Activated naive CD8-positive, alpha-beta T cell treated with anti-CD3 and anti-CD28 coated beads, Interleukin-2, amount 50 U/mL, for 16 hours (primary cell): Measurements from ENCODE around the gene SFT2D2.

Source experiments
- DNase-seq: peaks from one replicate; pipeline ENCODE4 v3.0.0-alpha.2; 2020; ENCODE audit warnings: low read depth, low spot score

The SFT2D2 gene

DNA sequence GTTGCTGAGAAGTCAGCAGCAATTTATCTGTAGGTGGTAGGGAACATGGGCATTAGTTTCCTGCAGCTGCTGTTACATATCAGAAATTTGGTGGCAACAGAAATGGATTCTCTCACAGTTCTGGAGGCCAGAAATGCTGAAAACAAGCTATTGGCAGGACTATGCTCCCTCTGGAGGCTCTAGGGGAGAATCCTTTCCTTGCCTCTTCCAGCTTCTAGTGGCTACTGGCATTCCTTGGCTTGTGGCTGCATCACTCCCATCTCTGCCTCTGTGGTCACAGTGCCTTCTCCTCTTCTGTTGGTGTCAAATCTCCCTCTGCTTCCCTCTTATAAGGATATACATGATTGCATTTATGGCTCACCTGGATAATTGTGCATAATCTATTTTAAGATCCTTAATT lies 2.5 kb upstream of the SFT2D2 start:
- DNase-seq, result no peak

DNA sequence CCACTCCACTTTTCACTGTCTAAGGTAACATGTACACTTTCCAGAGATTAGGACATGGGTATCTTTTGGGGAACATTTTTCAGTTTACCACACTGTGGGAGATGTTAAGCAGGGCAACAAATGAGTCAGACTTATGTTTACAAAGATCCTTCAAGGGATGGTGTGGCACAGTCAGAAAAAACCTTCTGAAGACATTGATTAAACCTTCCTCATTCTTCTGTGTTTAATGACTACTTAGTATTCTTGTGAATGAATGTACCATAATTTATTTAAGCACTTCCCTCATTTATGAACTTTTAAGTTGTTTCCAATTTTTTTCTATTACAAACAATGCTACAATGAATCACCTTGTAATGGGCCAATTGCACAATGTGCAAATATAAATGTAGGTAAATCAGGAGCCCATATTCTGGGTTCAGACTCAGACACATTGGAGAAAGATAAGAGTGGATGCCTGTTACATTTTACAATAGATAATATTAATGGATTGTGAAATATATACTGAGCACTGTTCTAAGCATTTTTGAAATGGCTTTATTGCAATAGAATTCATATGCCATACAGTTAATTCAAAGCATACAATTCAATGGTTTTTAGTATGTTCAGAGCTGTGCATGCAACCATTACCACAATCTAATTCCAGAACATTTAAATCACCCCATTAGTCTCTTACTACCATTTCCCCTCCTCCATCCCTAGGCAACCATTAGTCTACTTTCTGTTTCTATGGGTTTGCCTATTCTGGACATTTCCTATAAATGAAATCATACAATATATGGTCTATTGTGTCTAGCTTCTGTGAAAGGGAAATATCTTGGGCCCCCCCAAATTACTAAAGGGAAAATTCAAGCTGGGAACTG lies 1.9 kb upstream of the SFT2D2 start:
- no peak for DNase-seq

DNA sequence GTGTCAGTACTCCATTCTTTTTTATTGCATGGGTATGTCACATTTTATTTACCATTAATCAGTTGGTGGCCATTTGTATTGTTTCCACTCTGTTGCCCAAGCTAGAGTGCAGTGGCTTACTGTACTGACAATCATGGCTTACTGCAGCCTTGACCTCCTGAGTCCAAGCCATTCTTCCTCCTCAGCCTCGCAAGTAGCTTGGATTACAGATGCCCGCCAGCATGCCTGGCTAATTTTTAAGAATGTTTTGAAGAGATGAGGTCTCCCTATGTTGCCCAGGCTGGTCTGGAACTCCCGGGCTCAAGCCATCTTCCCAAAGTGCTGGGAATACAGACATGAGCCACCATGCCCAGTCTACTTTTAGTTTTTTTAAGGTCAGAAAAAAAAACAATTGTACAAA lies 813 bp upstream of the SFT2D2 start:
- no peak for DNase-seq

DNA sequence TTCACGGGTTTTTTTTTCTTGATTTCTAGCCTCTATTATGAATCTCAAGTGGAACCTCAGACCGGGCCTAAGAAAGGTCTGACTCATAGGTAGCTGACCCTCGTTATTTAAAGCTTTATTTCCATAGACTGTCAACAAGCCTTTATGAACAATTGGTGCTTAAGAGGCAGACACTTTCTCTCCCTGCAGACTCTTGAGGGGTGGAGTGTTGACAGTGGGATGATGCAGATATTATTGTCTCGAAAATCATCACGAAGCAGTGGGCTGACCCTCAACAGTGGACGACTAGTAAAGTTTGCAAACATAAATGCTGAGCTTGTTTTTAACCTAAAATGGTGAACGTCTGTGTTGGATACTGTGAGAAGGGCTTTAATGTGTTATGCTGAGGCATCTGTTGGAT lies 1.8 kb downstream of the SFT2D2 start:
- no peak for DNase-seq

DNA sequence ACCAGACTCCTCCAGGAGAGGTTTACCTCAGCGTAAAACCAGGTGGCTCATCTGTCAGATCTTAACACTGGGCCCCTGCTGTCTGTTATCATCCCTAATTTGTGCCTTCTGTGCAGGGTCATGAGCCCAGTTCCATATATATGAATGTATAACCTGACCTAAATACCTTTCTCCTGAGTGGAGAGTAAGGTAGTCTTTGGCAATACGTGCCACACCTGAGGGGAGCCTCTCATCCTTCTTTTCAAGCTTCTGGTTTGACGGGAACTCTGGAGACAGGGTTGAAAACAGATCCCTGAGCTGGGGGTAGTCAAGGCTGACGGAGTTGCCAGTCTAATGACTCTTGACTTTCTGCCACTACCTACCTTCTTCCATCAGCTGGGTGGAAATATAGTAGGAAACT lies 4.1 kb downstream of the SFT2D2 start:
- DNase-seq, result no peak

DNA sequence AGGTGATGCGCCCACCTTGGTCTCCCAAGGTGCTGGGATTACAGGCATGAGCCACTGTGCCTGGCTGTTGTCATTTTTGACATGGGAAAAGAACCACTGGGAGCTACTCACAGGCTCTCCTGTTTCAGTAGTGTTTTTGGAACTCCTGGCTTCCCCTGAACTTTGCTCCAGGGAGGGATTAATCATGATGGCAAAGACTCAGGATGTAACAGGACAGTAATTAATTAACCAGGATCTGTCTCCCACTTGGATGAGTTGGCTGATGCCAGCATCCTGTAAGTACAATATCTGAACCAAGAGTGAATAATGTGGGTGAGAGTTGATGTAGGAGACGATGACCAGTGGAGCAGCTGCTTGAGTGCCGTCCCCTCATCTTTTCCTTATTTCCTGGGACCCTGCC lies 4.9 kb downstream of the SFT2D2 start:
- DNase-seq, result no peak

DNA sequence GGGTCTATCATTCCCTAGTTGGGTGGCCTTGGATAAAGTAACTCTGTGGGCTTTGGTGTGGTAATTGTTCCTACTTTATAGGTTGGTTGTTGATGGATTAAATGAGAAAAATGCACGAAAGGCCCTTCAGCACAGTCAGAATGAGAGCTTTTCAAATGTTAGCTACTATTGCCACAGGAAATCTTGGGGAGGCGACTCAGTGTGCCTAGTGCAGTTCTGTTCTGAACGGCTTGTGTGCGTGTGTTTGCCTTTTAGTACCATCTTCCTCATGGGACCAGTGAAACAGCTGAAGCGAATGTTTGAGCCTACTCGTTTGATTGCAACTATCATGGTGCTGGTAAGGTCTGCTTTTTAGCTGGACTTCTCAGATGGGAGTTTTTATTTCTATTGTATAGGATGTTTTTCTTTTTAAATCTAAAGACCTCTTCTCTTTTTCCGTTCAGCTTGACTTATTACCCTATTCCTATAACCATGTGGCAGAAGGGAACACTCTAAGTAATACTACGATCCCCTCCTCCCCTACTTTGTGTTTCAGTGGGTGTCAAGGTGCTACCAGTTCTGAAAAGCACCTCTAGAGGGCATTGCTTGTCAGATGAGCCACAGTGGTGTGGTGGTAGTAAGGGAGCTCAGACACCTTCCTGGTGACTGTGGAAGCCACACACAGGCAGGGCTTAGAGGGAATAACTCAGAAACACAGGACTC lies 9.2 kb downstream of the SFT2D2 start:
- DNase-seq, result no peak

DNA sequence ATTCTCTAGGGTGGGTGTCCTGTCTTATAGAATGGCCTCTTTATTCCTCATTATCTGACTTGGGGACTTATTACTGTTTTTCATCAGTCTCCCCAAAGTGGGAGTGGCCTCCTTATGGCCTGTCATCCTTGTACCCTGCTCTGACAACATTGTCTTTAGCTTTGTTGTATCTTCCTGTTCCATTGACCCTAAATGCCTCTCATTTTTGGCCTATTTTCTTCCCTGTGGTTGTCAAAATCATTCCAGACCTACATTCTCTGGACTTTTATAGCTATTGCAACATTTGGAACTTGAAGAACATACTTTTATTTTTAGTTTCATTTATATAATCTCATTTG lies 9.7 kb downstream of the SFT2D2 start:
- no peak for DNase-seq

DNA sequence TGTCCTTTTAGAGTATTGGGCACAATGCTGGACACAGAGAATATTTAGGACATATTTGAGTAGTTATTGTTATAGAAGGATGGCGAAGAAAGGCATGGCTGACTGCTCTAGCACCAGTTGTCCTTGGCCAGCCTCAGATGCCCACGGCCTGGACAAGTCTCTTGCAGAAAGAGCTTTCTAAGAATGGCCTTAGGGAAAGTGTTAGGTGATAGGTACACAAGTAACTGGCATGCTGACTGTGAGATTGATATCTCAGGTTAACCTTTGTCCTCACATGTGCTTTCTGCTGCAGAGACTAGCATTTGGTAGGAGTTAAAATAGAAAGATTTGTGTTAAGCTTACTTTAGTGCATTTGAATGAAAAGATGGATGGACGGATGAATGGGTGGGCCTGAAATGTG lies 10.1 kb downstream of the SFT2D2 start:
- no peak for DNase-seq

DNA sequence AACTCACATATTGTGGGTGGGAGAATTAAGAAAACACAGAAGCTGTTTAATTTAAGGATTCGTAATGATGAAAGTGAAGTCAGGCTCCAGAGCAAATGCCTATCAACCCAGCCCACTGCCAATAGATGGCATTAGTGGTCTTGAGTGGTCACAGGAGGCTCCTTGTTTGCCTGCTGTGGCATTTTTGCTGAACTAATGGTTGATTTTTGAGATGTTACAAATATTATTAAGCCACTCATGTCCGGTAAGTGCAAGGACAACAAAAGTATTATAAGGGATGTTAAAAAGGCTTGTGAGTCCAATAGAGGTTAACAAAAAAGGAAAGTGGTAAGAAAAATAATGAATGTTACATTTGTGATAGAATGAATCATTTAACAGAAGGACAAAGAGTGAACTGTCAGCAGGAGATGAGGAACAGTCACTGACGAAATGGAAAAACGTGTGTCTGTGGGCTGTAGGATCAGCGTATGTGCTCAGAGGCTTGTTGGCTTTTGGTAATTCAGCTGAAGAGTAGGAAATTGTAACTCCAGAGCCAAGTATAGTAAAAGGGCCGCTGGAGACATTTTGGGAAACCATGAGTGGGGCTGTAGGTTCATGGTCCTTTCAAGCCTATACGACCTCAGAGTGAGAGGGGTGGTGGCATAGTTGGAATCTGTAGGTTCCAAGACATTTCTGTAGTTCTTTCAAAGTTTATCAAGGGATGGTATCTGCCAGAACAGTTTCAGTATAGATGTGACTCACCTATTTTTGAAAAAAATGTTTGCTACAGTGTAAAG lies 11.2 kb downstream of the SFT2D2 start:
- DNase-seq, result no peak

DNA sequence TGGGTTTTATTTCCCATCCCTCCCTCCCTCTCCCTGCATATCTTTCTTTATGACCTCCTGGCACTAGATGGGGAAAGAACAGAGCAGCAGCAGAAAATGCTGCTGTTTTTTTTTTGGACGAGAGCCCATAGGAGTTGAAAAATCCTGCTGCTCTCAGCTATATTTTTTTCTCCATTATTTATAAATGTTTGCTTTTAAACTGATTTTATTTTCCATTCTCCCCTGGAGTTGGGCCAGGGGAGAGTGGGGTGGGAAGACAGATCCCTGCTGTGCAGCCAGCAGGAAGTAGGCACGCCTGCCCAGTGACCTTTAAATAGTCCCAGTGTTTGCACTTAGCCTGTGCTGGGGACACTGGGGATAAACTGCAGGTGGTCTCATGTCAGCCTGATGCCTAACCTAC lies 17.4 kb downstream of the SFT2D2 start:
- DNase-seq, result no peak

DNA sequence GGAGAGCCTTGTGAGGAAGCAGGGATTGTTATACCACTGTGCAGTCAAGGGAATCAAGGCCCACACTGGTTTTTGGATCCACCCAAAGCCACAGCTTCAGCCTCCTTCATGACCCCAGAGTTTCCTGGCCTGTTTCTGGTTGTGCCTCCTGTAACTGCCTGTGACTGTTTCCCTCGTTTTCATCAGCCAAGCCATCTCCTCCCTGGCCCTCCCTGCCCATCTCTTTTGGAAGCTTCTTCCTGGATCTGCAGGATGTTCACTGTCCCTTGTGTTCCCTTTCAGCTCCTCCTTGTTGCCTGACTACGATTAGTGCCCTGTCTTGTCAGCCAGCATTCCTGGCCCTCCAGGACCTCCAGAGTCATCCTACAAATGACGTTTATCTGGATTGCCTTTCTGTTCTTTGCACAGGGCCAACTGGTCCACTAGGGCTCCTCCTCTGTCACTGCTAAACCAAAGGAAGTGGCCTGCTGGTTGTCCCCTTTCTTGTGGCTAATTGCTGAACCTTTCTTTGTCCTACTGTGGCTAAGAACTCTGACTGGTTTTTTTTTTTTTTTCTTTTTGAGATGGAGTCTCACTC lies 17.9 kb downstream of the SFT2D2 start:
- no peak for DNase-seq

DNA sequence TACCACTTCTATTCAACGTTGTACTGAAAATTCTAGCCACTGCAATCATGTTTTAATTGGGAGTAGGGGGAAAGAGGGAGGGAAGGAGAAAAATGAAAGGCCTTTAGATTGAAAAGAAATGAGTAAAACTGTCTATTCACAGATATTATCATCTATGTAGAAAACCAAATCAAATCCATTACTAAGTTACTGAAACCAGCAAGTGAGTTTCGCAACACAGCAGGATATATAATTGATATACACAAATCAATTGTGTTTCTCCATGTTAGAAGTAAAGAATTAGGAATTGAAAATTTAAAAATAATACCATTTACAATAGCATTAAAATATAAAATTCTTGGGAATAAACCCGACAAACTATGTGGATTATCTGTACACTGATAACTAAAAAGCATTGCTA lies 19.2 kb downstream of the SFT2D2 start:
- DNase-seq, result no peak

DNA sequence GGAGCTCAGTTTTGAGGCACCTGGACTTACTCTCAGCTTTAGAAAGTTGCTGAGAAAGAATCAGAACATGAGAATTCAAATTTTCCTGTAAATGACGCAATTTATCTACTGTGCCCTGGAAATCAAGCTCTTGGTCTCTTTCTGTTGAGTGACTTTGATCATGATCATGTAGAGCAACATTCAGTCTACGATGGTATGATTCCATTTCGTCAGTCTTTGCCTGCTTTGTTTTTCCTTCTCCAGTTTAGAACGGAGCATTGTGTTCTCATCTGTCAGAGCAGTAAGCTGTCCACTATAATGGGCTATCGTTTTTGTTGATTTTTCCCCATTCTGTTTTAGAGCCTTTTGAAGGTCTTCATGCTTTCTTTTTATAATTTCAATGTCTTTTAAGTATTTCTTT lies 20.7 kb downstream of the SFT2D2 start:
- DNase-seq, result no peak

DNA sequence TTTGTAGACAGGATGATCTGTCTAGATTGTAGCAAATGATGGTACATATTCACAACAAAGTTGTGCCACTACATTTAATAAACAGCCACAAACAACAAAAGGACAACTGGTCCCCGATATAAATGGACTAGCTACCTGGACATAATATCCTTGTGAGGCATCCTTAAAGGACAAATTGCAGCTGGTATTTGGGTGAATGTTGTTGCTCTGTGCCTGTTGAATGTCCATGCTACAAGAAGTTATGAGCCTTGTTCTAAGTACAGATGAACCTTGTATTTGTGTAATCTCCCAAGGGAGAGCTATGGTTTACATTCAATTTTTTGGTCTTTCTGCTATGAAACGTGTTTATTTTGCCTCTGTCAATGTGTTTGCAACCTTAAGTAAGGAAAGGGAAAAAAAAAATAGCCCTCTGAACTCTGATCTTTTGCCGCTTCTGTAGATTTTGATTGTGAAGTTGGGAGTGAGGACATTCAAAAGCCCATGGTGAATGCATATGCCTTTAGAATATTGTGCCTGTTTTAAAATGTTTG lies 26.5 kb downstream of the SFT2D2 start:
- no peak for DNase-seq

DNA sequence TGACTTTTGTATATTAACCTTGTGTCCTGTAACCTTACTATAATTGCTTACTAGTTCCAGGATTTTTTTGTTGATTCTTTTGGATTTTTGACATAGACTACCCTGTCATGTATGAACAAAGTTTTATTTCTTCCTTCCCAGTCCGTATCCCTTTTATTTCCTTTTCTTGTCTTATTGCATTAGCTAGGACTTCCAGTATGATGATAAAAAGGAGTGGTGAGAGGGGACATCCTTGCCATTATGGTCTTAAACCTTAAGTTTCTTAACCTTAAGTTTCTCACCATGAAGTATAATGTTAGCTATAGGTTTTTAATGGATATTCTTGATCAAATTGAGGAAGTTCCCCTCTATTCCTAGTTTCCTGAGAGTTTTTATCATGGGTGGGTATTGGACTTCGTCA lies 30.4 kb downstream of the SFT2D2 start:
- DNase-seq, result no peak

DNA sequence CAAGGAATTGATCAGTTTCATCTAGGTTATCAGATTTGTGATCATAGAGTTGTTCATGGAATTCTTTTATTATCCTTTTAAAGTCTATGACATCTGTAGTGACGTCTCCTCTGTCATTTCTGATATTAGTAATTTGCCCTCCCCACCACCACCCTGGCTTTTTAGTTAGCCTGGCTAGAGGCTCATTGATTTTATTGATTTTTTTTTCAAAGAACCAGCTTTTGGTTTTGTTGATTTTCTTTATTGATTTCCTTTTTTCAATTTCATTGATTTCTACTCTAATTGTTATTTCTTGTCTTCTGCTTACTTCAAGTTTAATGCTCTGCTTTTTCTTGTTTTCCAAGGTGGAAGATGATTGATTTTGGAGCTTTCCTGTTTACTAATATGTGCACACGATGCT lies 31.6 kb downstream of the SFT2D2 start:
- DNase-seq, result no peak

DNA sequence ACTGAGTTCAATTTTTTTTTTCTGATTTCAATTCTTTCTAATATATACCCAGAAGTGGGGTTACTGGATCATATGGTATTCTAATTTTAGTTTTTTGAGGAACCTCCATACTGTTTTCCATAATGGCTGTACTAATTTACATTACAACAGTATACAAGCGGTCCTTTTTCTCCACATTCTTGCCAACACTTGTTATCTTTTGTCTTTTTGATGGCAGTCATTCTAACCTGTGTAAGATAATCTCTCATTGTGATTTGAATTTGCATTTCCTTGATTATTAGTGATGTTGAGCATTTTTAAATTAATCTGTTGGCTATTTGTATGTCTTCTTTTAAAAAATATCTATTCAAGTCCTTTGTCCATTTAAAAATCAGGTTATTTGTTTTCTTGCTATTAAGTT lies 33.8 kb downstream of the SFT2D2 start:
- DNase-seq, result no peak

DNA sequence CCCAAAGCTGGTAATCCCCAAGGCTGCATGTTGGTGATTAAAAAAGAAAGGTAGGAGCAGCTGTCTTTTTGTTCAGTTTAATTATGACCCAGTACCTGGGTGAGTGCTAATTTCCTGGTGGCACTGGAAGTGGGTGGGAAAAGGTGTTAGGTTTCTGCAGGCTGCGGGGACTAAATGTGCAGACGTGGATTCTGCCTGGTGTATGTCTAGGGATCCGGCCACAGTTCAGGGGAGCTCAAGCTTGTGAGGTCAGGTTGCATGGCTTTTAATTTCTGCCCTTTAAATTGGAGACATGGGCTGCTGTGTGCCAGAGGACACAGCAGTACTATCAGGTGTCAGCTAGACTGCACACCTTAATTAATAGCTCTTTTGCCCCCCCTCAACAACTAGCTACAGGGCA lies 34.6 kb downstream of the SFT2D2 start:
- no peak for DNase-seq

DNA sequence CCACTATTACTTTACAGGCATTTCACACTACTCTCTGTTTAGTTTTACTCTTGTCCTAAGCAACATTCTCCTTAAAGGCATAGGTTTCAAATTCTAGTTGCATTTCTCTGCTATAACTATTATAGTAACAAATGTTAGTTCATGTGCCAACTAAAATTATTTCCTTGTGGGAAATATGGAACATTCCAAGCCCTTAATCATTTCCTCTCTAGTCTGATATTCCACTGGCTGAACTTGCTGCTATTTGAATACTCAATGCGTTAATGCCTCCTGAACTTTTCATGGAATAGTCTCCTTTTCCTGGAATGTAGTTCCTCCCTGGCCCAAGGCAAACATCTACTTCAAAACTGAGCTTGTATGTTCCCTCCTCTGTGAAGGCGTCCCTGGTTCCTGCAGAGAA lies 35.6 kb downstream of the SFT2D2 start:
- DNase-seq, result no peak

DNA sequence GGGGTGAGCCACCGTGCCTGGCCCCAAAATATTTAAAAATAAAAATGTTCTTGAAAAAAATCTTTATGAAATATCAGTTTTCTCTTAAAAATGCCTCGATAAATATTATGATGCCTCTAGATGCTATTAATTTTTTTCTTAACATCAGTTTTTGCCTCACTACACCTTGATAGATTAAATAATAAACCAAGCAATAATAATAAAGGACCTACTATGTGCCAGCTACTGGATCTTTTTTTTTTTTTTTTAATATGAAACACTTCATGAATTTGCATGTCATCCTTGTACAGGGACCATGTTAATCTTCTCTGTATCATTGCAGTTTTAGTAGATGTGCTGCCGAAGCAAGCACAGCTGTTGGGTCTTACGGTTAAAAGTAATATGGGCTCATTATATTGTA lies 37.3 kb downstream of the SFT2D2 start:
- no peak for DNase-seq

DNA sequence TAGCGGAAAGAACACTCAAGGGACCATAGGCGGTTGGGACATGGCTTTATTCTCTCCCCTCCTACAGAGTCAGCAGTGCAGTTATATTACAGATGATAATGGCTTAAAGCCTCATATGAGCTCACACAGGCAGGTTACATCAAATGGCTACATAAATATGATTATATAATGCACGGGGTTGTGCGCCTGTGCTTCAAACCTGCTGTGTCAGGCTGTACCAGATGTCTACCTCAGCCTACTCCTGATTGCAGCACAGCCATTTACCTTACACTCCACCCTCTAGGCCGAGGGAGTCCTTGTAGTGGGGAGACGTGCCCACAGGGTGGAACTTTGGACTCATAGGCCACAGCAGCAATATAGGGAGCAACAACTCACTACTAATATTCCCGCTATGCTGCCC lies 38.5 kb downstream of the SFT2D2 start:
- no peak for DNase-seq
